Thyroid gland (tissue), 4 donors: ENCODE results near the gene PPP2R5D.

Source experiments
- CTCF ChIP-seq, 6 experiments: fragments of 200-600 bp in 3 of 6; fragments of 450-650 bp in 3 of 6; sonication (generic) in 3 of 6; IDR thresholded peaks; one replicate each; pipeline ENCODE4 v1.5.1; 2016 to 2019; ENCODE audit warnings: antibody characterized with exemption in 6 of 6, mild to moderate bottlenecking in 2 of 6, inconsistent platforms in 1 of 6, moderate library complexity in 1 of 6
- POLR2A ChIP-seq, 2 donors: fragments of 450-650 bp; IDR thresholded peaks; one replicate each; pipeline ENCODE4 v1.6.1; 2017; ENCODE audit warnings: antibody characterized with exemption in 2 of 2, mild to moderate bottlenecking in 2 of 2, moderate library complexity in 1 of 2

- TF ChIP-seq CTCF (IDR thresholded peaks at IDR 0.05) (no peak), POLR2A (IDR thresholded peaks at IDR 0.05) (no peak)
Measured at GRCh38 chr6:43001843-43002242, 17.5 kb downstream of the PPP2R5D start.
